Spleen (tissue), 7 donors: ENCODE results near the gene FCRL6.

ENCODE experiments used
- POLR2A ChIP-seq, 3 donors: fragments of 450-650 bp; IDR thresholded peaks; one replicate each; pipeline ENCODE4 v1.5.1; 2017; ENCODE audit warnings: antibody characterized with exemption in 3 of 3, mild to moderate bottlenecking in 1 of 3
- POLR2AphosphoS5 ChIP-seq, 3 donors: sonication (generic); formaldehyde crosslinking; IDR thresholded peaks; one replicate each; pipeline ENCODE4 v1.5.1; 2017; ENCODE audit warnings: antibody characterized with exemption in 3 of 3
- TF ChIP-seq, protein P1 (sequence below), 11 experiments: fragments of 200-600 bp in 7 of 11; fragments of 450-650 bp in 4 of 11; sonication (generic) in 4 of 11; IDR thresholded peaks in 8 of 11; conservative IDR thresholded peaks in 3 of 11; 1 replicate in 7 of 11; 2 replicates in 4 of 11; pipeline versions ENCODE4 v1.4.0 to v1.8.0; 2016 to 2021; ENCODE audit warnings: antibody characterized with exemption in 11 of 11, inconsistent platforms in 4 of 11, mild to moderate bottlenecking in 1 of 11
- donor health status: DM: no; HTN: no; CAD: no; lungs with moderate emphysema.
- donor health status: DM: no; HTN: no; CAD: no.
- donor health status: DM: no; HTN: no; CAD: no.

DNA sequence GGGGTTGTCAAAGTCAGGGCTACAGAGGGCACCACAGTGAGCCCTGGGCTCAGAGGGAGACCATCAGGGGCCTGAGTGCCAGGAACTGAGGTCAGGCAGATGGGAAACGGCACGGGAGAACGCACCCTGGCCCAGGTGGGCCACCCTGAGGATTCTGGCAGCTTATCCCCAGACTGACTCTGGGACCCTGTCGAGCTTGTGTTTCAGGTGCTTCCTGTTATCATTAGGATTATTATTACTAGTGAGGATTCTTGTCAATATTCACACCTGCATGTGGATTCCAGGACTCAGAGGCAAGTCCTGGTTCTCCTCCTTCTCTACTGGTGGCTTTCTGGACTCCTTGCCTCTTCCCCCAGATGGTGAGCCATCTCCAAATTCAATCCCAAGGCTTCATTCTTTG, 45.1 kb downstream of the FCRL6 start:
- TF ChIP-seq, protein P1, sequence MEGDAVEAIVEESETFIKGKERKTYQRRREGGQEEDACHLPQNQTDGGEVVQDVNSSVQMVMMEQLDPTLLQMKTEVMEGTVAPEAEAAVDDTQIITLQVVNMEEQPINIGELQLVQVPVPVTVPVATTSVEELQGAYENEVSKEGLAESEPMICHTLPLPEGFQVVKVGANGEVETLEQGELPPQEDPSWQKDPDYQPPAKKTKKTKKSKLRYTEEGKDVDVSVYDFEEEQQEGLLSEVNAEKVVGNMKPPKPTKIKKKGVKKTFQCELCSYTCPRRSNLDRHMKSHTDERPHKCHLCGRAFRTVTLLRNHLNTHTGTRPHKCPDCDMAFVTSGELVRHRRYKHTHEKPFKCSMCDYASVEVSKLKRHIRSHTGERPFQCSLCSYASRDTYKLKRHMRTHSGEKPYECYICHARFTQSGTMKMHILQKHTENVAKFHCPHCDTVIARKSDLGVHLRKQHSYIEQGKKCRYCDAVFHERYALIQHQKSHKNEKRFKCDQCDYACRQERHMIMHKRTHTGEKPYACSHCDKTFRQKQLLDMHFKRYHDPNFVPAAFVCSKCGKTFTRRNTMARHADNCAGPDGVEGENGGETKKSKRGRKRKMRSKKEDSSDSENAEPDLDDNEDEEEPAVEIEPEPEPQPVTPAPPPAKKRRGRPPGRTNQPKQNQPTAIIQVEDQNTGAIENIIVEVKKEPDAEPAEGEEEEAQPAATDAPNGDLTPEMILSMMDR (IDR thresholded peaks at IDR 0.05 in 8 of 11, conservative IDR thresholded peaks at IDR 0.05 in 3 of 11), result no peak
- TF ChIP-seq POLR2AphosphoS5 (IDR thresholded peaks at IDR 0.05) (no peak), POLR2A (IDR thresholded peaks at IDR 0.05) (no peak)
